SK-N-SH treated with all-trans-retinoic acid at 6 μM for 48 hours (cell line): Measurements from ENCODE around the gene RAP1A.
A peak's percentile ranks its signal among the peaks of the same experiment; 100 is the strongest.

Experiments
- ATAC-seq: fragments of 200-7000 bp; cut with Tn5 transposase; 3 replicates; pipeline ENCODE4 v1.9.1; 2020; ENCODE audit warnings: mild to moderate bottlenecking, moderate library complexity
- ARNTL ChIP-seq: fragments of 450-650 bp; formaldehyde crosslinking; IDR thresholded peaks from 2 replicates; pipeline ENCODE4 v1.5.0; 2020; ENCODE audit warnings: low read depth, mild to moderate bottlenecking, moderate library complexity, borderline replicate concordance
- CSDC2 ChIP-seq: fragments of 250-450 bp; sonication (Bioruptor Pico); IDR thresholded peaks from 2 replicates; pipeline ENCODE4 v1.5.0; 2020; ENCODE audit warnings: mild to moderate bottlenecking, moderate library complexity
- GLIS3 ChIP-seq: fragments of 250-450 bp; sonication (Bioruptor Pico); IDR thresholded peaks from 2 replicates; pipeline ENCODE4 v1.5.0; 2020; ENCODE audit warnings: mild to moderate bottlenecking, moderate library complexity
- ISL1 ChIP-seq: fragments of 250-450 bp; sonication (Bioruptor Pico); IDR thresholded peaks from 2 replicates; pipeline ENCODE4 v2.1.2; 2022; ENCODE audit warnings: mild to moderate bottlenecking, moderate library complexity
- OSR1 ChIP-seq: fragments of 250-450 bp; sonication (Bioruptor Pico); IDR thresholded peaks from 2 replicates; pipeline ENCODE4 v1.8.0; 2022; ENCODE audit warnings: moderate library complexity, mild to moderate bottlenecking, inconsistent platforms
- PPARA ChIP-seq: fragments of 250-450 bp; sonication (Bioruptor Pico); IDR thresholded peaks from 2 replicates; pipeline ENCODE4 v1.5.0; 2020; ENCODE audit warnings: mild to moderate bottlenecking, borderline replicate concordance
- RARB ChIP-seq: fragments of 250-450 bp; sonication (Bioruptor Pico); IDR thresholded peaks from 2 replicates; pipeline ENCODE4 v1.8.0; 2021; ENCODE audit warnings: mild to moderate bottlenecking, moderate library complexity
- SNAI2 ChIP-seq: fragments of 250-450 bp; sonication (Bioruptor Pico); IDR thresholded peaks from 2 replicates; pipeline ENCODE4 v1.5.0; 2020; ENCODE audit warnings: mild to moderate bottlenecking, moderate library complexity
- TCF4 ChIP-seq: fragments of 250-450 bp; sonication (Bioruptor Pico); IDR thresholded peaks from 2 replicates; pipeline ENCODE4 v1.8.0; 2021; ENCODE audit warnings: mild to moderate bottlenecking, moderate library complexity, borderline replicate concordance
- TOX ChIP-seq: fragments of 250-450 bp; sonication (Bioruptor Pico); IDR thresholded peaks from 2 replicates; pipeline ENCODE4 v1.8.0; 2021; ENCODE audit warnings: mild to moderate bottlenecking, moderate library complexity, borderline replicate concordance
- ZC3H10 ChIP-seq: fragments of 250-450 bp; sonication (Bioruptor Pico); IDR thresholded peaks from 2 replicates; pipeline ENCODE4 v1.5.1; 2021; ENCODE audit warnings: mild to moderate bottlenecking, moderate library complexity
- ZFP3 ChIP-seq: fragments of 250-450 bp; sonication (Bioruptor Pico); IDR thresholded peaks from 2 replicates; pipeline ENCODE4 v1.5.0; 2020; ENCODE audit warnings: mild to moderate bottlenecking, moderate library complexity
- ZFP30 ChIP-seq: fragments of 450-650 bp; formaldehyde crosslinking; IDR thresholded peaks from 2 replicates; pipeline ENCODE4 v1.5.0; 2022; ENCODE audit warnings: mild to moderate bottlenecking, moderate library complexity
- ZNF70 ChIP-seq: fragments of 450-650 bp; formaldehyde crosslinking; IDR thresholded peaks from 2 replicates; pipeline ENCODE4 v1.5.0; 2020; ENCODE audit warnings: mild to moderate bottlenecking, moderate library complexity
- ZNF8 ChIP-seq: fragments of 450-650 bp; formaldehyde crosslinking; IDR thresholded peaks from 2 replicates; pipeline ENCODE4 v1.5.0; 2020; ENCODE audit warnings: mild to moderate bottlenecking, moderate library complexity
- TF ChIP-seq, protein P1 (sequence below): fragments of 250-450 bp; sonication (Bioruptor Pico); IDR thresholded peaks from 2 replicates; pipeline ENCODE4 v1.8.0; 2021; ENCODE audit warnings: low read depth, mild to moderate bottlenecking, moderate library complexity, borderline replicate concordance
- TF ChIP-seq, protein P2 (sequence below): fragments of 250-450 bp; sonication (Bioruptor Pico); IDR thresholded peaks from 2 replicates; pipeline ENCODE4 v1.8.0; 2020; ENCODE audit warnings: mild to moderate bottlenecking, moderate library complexity, borderline replicate concordance
- TF ChIP-seq, protein P3 (sequence below): fragments of 250-450 bp; sonication (Bioruptor Pico); IDR thresholded peaks from 2 replicates; pipeline ENCODE4 v1.5.1; 2021; ENCODE audit warnings: mild to moderate bottlenecking, moderate library complexity
- TF ChIP-seq, protein P4 (sequence below): fragments of 250-450 bp; sonication (Bioruptor Pico); IDR thresholded peaks from 2 replicates; pipeline ENCODE4 v1.5.1; 2020; ENCODE audit warnings: low read depth, mild to moderate bottlenecking, moderate library complexity
- TF ChIP-seq, protein P5 (sequence below): fragments of 250-450 bp; sonication (Bioruptor Pico); IDR thresholded peaks from 2 replicates; pipeline ENCODE4 v1.5.0; 2020; ENCODE audit warnings: mild to moderate bottlenecking, moderate library complexity

RAP1A gene

DNA sequence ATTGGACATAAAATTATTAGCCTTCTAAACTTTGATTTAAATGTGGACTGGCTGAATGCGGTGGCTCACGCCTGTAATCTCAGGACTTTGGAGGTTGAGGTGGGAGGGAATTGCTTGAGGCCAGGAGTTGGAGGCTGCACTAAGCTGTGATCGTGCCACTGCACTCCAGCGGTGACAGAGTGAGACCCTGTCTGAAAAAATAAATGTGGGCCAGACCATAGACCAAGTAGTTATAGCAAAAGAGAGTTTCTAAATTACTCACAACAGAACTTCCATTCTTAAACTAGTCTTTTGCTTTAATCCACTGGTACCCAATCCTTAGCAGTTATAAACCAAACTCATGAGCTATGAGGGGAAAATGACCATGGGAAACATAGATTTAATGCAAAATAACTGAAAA lies 35.2 kb downstream of the RAP1A start:
- no peak for TF ChIP-seq GLIS3 (CRISPR knock-in tag)
- TF ChIP-seq PPARA (CRISPR knock-in tag), result no peak
- no peak for TF ChIP-seq ZFP3
- TF ChIP-seq ZFP30 (CRISPR knock-in tag), result no peak
- no peak for TF ChIP-seq ZC3H10
- TF ChIP-seq, protein P1, sequence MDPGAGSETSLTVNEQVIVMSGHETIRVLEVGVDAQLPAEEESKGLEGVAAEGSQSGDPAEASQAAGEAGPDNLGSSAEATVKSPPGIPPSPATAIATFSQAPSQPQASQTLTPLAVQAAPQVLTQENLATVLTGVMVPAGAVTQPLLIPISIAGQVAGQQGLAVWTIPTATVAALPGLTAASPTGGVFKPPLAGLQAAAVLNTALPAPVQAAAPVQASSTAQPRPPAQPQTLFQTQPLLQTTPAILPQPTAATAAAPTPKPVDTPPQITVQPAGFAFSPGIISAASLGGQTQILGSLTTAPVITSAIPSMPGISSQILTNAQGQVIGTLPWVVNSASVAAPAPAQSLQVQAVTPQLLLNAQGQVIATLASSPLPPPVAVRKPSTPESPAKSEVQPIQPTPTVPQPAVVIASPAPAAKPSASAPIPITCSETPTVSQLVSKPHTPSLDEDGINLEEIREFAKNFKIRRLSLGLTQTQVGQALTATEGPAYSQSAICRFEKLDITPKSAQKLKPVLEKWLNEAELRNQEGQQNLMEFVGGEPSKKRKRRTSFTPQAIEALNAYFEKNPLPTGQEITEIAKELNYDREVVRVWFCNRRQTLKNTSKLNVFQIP (CRISPR knock-in tag), result no peak
- no peak for TF ChIP-seq SNAI2
- TF ChIP-seq CSDC2 (CRISPR knock-in tag), result no peak
- TF ChIP-seq OSR1 (CRISPR knock-in tag), result no peak
- TF ChIP-seq, protein P2, sequence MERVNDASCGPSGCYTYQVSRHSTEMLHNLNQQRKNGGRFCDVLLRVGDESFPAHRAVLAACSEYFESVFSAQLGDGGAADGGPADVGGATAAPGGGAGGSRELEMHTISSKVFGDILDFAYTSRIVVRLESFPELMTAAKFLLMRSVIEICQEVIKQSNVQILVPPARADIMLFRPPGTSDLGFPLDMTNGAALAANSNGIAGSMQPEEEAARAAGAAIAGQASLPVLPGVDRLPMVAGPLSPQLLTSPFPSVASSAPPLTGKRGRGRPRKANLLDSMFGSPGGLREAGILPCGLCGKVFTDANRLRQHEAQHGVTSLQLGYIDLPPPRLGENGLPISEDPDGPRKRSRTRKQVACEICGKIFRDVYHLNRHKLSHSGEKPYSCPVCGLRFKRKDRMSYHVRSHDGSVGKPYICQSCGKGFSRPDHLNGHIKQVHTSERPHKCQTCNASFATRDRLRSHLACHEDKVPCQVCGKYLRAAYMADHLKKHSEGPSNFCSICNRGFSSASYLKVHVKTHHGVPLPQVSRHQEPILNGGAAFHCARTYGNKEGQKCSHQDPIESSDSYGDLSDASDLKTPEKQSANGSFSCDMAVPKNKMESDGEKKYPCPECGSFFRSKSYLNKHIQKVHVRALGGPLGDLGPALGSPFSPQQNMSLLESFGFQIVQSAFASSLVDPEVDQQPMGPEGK (CRISPR knock-in tag), result no peak
- TF ChIP-seq RARB (CRISPR knock-in tag), result no peak
- TF ChIP-seq ISL1 (CRISPR knock-in tag), result no peak
- TF ChIP-seq, protein P3, sequence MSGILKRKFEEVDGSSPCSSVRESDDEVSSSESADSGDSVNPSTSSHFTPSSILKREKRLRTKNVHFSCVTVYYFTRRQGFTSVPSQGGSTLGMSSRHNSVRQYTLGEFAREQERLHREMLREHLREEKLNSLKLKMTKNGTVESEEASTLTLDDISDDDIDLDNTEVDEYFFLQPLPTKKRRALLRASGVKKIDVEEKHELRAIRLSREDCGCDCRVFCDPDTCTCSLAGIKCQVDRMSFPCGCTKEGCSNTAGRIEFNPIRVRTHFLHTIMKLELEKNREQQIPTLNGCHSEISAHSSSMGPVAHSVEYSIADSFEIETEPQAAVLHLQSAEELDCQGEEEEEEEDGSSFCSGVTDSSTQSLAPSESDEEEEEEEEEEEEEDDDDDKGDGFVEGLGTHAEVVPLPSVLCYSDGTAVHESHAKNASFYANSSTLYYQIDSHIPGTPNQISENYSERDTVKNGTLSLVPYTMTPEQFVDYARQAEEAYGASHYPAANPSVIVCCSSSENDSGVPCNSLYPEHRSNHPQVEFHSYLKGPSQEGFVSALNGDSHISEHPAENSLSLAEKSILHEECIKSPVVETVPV, result no peak
- TF ChIP-seq, protein P4, sequence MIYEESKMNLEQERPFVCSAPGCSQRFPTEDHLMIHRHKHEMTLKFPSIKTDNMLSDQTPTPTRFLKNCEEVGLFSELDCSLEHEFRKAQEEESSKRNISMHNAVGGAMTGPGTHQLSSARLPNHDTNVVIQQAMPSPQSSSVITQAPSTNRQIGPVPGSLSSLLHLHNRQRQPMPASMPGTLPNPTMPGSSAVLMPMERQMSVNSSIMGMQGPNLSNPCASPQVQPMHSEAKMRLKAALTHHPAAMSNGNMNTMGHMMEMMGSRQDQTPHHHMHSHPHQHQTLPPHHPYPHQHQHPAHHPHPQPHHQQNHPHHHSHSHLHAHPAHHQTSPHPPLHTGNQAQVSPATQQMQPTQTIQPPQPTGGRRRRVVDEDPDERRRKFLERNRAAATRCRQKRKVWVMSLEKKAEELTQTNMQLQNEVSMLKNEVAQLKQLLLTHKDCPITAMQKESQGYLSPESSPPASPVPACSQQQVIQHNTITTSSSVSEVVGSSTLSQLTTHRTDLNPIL (CRISPR knock-in tag), result no peak
- TF ChIP-seq, protein P5, sequence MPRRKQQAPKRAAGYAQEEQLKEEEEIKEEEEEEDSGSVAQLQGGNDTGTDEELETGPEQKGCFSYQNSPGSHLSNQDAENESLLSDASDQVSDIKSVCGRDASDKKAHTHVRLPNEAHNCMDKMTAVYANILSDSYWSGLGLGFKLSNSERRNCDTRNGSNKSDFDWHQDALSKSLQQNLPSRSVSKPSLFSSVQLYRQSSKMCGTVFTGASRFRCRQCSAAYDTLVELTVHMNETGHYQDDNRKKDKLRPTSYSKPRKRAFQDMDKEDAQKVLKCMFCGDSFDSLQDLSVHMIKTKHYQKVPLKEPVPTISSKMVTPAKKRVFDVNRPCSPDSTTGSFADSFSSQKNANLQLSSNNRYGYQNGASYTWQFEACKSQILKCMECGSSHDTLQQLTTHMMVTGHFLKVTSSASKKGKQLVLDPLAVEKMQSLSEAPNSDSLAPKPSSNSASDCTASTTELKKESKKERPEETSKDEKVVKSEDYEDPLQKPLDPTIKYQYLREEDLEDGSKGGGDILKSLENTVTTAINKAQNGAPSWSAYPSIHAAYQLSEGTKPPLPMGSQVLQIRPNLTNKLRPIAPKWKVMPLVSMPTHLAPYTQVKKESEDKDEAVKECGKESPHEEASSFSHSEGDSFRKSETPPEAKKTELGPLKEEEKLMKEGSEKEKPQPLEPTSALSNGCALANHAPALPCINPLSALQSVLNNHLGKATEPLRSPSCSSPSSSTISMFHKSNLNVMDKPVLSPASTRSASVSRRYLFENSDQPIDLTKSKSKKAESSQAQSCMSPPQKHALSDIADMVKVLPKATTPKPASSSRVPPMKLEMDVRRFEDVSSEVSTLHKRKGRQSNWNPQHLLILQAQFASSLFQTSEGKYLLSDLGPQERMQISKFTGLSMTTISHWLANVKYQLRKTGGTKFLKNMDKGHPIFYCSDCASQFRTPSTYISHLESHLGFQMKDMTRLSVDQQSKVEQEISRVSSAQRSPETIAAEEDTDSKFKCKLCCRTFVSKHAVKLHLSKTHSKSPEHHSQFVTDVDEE (CRISPR knock-in tag), result no peak
- no peak for TF ChIP-seq ZNF8
- TF ChIP-seq ZNF70 (CRISPR knock-in tag), result no peak
- TF ChIP-seq TOX (CRISPR knock-in tag), result no peak
- no peak for TF ChIP-seq TCF4 (CRISPR knock-in tag)
- no peak for ATAC-seq

DNA sequence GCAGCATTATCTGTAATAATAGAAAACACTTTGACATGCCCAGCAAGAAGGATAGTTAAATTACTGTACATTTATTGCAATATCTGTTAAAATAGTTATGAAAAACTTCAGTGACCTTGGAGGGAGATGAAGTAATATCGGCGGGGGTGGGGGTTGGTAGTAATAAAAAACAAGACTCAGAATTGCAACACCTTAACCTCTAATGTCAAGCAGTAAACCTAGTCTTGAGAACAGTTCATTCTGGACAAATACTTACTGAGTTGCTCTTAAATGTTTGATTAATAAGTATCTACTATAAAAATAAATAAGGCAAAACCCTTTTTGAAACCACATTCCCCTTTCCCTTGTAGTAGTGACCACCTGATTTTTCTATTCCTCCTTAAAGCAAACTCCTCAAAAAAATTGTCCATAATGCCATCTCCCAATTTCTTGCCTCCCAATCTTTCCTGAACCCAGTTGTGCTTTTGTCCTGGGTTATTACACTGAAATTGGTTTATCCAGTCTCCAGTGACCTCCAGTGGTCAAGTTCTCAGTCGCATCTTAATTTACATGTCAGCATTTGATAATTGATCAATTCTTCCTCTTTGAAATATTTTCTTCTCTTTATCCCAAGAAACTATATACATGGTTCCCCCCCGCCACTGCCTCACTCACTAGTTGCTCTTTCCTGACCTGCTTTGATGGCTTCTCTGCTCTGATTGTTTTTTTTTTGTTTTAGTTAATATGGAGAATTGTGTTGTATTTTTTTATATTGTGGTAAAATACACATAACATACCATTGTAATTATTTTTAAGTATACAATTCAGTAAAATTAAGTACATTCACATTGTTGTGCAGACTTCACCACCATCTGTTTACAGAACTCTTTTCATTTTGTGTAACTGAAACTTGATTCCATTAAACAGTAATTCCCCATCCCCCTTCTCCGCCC lies 36.8 kb downstream of the RAP1A start:
- TF ChIP-seq, protein P1 (CRISPR knock-in tag), result no peak
- TF ChIP-seq ARNTL (CRISPR knock-in tag) (no peak), CSDC2 (CRISPR knock-in tag) (no peak), ZFP30 (CRISPR knock-in tag) (no peak), TCF4 (CRISPR knock-in tag) (no peak), ZFP3 (no peak), GLIS3 (CRISPR knock-in tag) (no peak), ZC3H10 (no peak), PPARA (CRISPR knock-in tag) (no peak)
- TF ChIP-seq, protein P4 (CRISPR knock-in tag), result no peak
- TF ChIP-seq, protein P5 (CRISPR knock-in tag), result no peak
- peak; percentile 79 for ATAC-seq
